Spleen (tissue), 7 donors: Measurements from ENCODE around the gene RNF13.

Experiments used
- POLR2A ChIP-seq, 3 donors: fragments of 450-650 bp; IDR thresholded peaks; one replicate each; pipeline ENCODE4 v1.5.1; 2017; ENCODE audit warnings: antibody characterized with exemption in 3 of 3, mild to moderate bottlenecking in 1 of 3
- POLR2AphosphoS5 ChIP-seq, 3 donors: sonication (generic); formaldehyde crosslinking; IDR thresholded peaks; one replicate each; pipeline ENCODE4 v1.5.1; 2017; ENCODE audit warnings: antibody characterized with exemption in 3 of 3
- TF ChIP-seq, protein P1 (sequence below), 11 experiments: fragments of 200-600 bp in 7 of 11; fragments of 450-650 bp in 4 of 11; sonication (generic) in 4 of 11; IDR thresholded peaks in 8 of 11; conservative IDR thresholded peaks in 3 of 11; 1 replicate in 7 of 11; 2 replicates in 4 of 11; pipeline versions ENCODE4 v1.4.0 to v1.8.0; 2016 to 2021; ENCODE audit warnings: antibody characterized with exemption in 11 of 11, inconsistent platforms in 4 of 11, mild to moderate bottlenecking in 1 of 11
- donor health status: DM: no; HTN: no; CAD: no; lungs with moderate emphysema.
- donor health status: DM: no; HTN: no; CAD: no.
- donor health status: DM: no; HTN: no; CAD: no.

DNA sequence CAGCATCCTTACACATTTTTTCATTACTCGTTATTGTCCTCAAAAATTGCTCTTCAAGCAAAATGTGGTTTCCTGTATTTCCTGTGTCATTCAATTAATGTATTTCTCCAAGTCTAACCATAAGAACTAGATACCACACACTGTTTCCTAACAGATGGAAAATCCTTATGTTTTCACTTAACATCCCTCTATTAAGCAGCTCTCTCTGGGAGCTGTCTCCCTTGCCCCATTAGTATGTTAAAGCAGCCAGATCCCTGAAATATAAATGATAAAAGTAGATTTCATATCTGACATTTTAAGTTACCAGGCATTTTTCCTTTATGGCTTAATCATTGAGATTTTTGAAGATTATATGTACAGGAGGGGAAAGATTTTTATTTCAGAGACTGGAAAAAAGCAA, 141.8 kb downstream of the RNF13 start:
- TF ChIP-seq, protein P1, sequence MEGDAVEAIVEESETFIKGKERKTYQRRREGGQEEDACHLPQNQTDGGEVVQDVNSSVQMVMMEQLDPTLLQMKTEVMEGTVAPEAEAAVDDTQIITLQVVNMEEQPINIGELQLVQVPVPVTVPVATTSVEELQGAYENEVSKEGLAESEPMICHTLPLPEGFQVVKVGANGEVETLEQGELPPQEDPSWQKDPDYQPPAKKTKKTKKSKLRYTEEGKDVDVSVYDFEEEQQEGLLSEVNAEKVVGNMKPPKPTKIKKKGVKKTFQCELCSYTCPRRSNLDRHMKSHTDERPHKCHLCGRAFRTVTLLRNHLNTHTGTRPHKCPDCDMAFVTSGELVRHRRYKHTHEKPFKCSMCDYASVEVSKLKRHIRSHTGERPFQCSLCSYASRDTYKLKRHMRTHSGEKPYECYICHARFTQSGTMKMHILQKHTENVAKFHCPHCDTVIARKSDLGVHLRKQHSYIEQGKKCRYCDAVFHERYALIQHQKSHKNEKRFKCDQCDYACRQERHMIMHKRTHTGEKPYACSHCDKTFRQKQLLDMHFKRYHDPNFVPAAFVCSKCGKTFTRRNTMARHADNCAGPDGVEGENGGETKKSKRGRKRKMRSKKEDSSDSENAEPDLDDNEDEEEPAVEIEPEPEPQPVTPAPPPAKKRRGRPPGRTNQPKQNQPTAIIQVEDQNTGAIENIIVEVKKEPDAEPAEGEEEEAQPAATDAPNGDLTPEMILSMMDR (IDR thresholded peaks at IDR 0.05 in 8 of 11, conservative IDR thresholded peaks at IDR 0.05 in 3 of 11), result no peak
- TF ChIP-seq POLR2A (IDR thresholded peaks at IDR 0.05) (no peak), POLR2AphosphoS5 (IDR thresholded peaks at IDR 0.05) (no peak)
